Calu3 (cell line): ENCODE results near the gene THEM5. TPM values are rescaled to one million over a fixed set of nuclear protein-coding genes. Genes with fewer than 3 reads are reported as not detected.

Experiments used
- BruUV-seq: library from RNA; stranded (reverse); fragments of 400-500 nt; replicated peaks from 2 replicates; lab custom pipeline; 2021; lab: Mats Ljungman, UMichigan
- CTCF ChIA-PET: fragments of 300-600 bp; sonication (Branson Sonifier 250); formaldehyde crosslinking; loops from one replicate; lab custom pipeline; 2022; ENCODE audit warnings: antibody characterized with exemption; lab: Charles Lee
- DNase-seq: peaks from one replicate; pipeline ENCODE4 v3.0.0; 2022
- H3K27ac Mint-ChIP-seq: one replicate; pipeline ENCODE4 v1.8.0; 2022; ENCODE audit warnings: mixed read lengths; ENCODE audit not compliant: unreplicated experiment
- H3K27me3 Mint-ChIP-seq: one replicate; pipeline ENCODE4 v1.8.0; 2022; ENCODE audit warnings: mixed read lengths; ENCODE audit not compliant: unreplicated experiment
- H3K36me3 Mint-ChIP-seq: one replicate; pipeline ENCODE4 v1.8.0; 2022; ENCODE audit warnings: mild to moderate bottlenecking, moderate library complexity, mixed read lengths; ENCODE audit not compliant: insufficient read depth, unreplicated experiment
- H3K4me1 Mint-ChIP-seq: one replicate; pipeline ENCODE4 v1.8.0; 2022; ENCODE audit warnings: mild to moderate bottlenecking, low read depth, mixed read lengths; ENCODE audit not compliant: unreplicated experiment
- H3K4me3 Mint-ChIP-seq: one replicate; pipeline ENCODE4 v1.8.0; 2022; ENCODE audit warnings: mild to moderate bottlenecking, low read depth, moderate library complexity, mixed read lengths; ENCODE audit not compliant: unreplicated experiment
- H3K9me3 Mint-ChIP-seq: one replicate; pipeline ENCODE4 v1.8.0; 2022; ENCODE audit warnings: low read depth, mixed read lengths; ENCODE audit not compliant: unreplicated experiment
- CTCF ChIP-seq: fragments of 200-600 bp; IDR thresholded peaks from one replicate; pipeline ENCODE4 v1.8.0; 2022; ENCODE audit warnings: antibody characterized with exemption; ENCODE audit not compliant: unreplicated experiment
- intact Hi-C: fragments of 100-400 bp; cut with micrococcal nuclease; formaldehyde crosslinking; loops from one replicate; pipeline ENCODE4 v1.10.0; 2022; ENCODE audit not compliant: unreplicated experiment
- total RNA-seq: library from RNA; stranded (reverse); gene quantifications from 2 replicates; pipeline ENCODE4 v1.2.3, GENCODE V29; 2022

THEM5 gene
- total RNA-seq, 1 experiment from 2014 or later: not detected

GRCh38 chr1:151814426-151814825, 39.1 kb downstream of the THEM5 start:
- Mint-ChIP-seq H3K27me3 (peaks cover 47% of the 10 kb centered on the region), H3K9me3 (no peaks in the 10 kb centered on the region), H3K4me1 (no peaks in the 10 kb centered on the region), H3K36me3 (no peaks in the 10 kb centered on the region), H3K27ac (no peak overlapping the region), H3K4me3 (no peak overlapping the region)
- intact Hi-C loops: no loop called here
- CTCF ChIA-PET: interaction anchor here (0.7 kb wide), 1 partner anchor 22 kb away, joined by 4 read pairs; no protein-coding TSS in a partner anchor
- no TSS peak for BruUV-seq
- no peak for TF ChIP-seq CTCF
- DNase-seq: no peak

GRCh38 chr1:151813271-151813977, 40.1 kb downstream of the THEM5 start:
- Mint-ChIP-seq H3K4me3 (no peak overlapping the region), H3K36me3 (no peaks in the 10 kb centered on the region), H3K9me3 (no peaks in the 10 kb centered on the region), H3K27ac (no peak overlapping the region), H3K4me1 (no peaks in the 10 kb centered on the region), H3K27me3 (peaks cover 57% of the 10 kb centered on the region)
- BruUV-seq: no TSS peak
- intact Hi-C loops: no loop called here
- DNase-seq: no peak
- no peak for TF ChIP-seq CTCF
- CTCF ChIA-PET: interaction anchor here (0.9 kb wide), 1 partner anchor 11 kb away, joined by 3 read pairs; no protein-coding TSS in a partner anchor

GRCh38 chr1:151811181-151811580, 42.3 kb downstream of the THEM5 start:
- DNase-seq: no peak
- H3K36me3 Mint-ChIP-seq: no peaks in the 10 kb centered on the region
- H3K9me3 Mint-ChIP-seq: no peaks in the 10 kb centered on the region
- CTCF ChIA-PET: interaction anchor here (1.1 to 1.4 kb wide), 2 partner anchors 9 to 26 kb away, joined by 3 read pairs; no protein-coding TSS in a partner anchor
- no peak overlapping the region for H3K27ac Mint-ChIP-seq
- no peaks in the 10 kb centered on the region for H3K4me1 Mint-ChIP-seq
- H3K4me3 Mint-ChIP-seq: no peak overlapping the region
- no TSS peak for BruUV-seq
- H3K27me3 Mint-ChIP-seq: peaks cover 72% of the 10 kb centered on the region
- intact Hi-C loops: no loop called here
- TF ChIP-seq CTCF: no peak

GRCh38 chr1:151809985-151810556, 43.4 kb downstream of the THEM5 start:
- no peaks in the 10 kb centered on the region for H3K36me3 Mint-ChIP-seq
- no peaks in the 10 kb centered on the region for H3K4me1 Mint-ChIP-seq
- no TSS peak for BruUV-seq
- no peaks in the 10 kb centered on the region for H3K9me3 Mint-ChIP-seq
- TF ChIP-seq CTCF: no peak
- CTCF ChIA-PET: interaction anchor here (0.6 to 0.7 kb wide), 2 partner anchors 12 to 36 kb away, joined by 3 to 5 read pairs; no protein-coding TSS in a partner anchor
- no peak for DNase-seq
- intact Hi-C loops: no loop called here
- no peak overlapping the region for H3K4me3 Mint-ChIP-seq
- H3K27me3 Mint-ChIP-seq: peaks cover 72% of the 10 kb centered on the region
- H3K27ac Mint-ChIP-seq: no peak overlapping the region
